Ectodermal cell (in vitro differentiated cells): ENCODE results near the gene CISTR.

Experiments
- H3K27ac ChIP-seq: 2 replicates; pipeline ENCODE4 v1.7.0; 2013; ENCODE audit warnings: mild to moderate bottlenecking, low read depth, low read length; ENCODE audit not compliant: insufficient read depth, poor library complexity, severe bottlenecking
- H3K27me3 ChIP-seq: 2 replicates; pipeline ENCODE4 v1.7.0; 2013; ENCODE audit warnings: mild to moderate bottlenecking, low read length; ENCODE audit not compliant: insufficient read depth, control insufficient read depth, poor library complexity, severe bottlenecking
- H3K36me3 ChIP-seq: one replicate; pipeline ENCODE4 v1.7.0; 2013; ENCODE audit warnings: low read length; ENCODE audit not compliant: control insufficient read depth, insufficient read depth
- H3K4me1 ChIP-seq: one replicate; pipeline ENCODE4 v1.7.0; 2013; ENCODE audit warnings: low read length; ENCODE audit not compliant: control insufficient read depth, insufficient read depth
- H3K4me3 ChIP-seq: 2 replicates; pipeline ENCODE4 v1.7.0; 2013; ENCODE audit warnings: low read depth, low read length, control low read depth; ENCODE audit not compliant: insufficient read depth
- H3K9me3 ChIP-seq: 2 replicates; pipeline ENCODE4 v1.7.0; 2013; ENCODE audit warnings: mild to moderate bottlenecking, low read length, moderate library complexity; ENCODE audit not compliant: control insufficient read depth
- WGBS, 2 experiments: methylation state at CpG; one replicate each; pipeline ENCODE4 v1.1.7; 2013; ENCODE audit warnings: missing lambda C conversion rate in 2 of 2; 5-methylcytosine and 5-hydroxymethylcytosine counted together

The CISTR gene

GRCh38 chr12:53706080-53706479 is 45.7 kb downstream of the CISTR start:
- H3K27me3 ChIP-seq: peaks cover 11% of the 10 kb centered on the region
- H3K9me3 ChIP-seq: no peaks in the 10 kb centered on the region
- no peaks in the 10 kb centered on the region for H3K36me3 ChIP-seq
- no peak overlapping the region for H3K4me3 ChIP-seq
- H3K27ac ChIP-seq: no peak overlapping the region
- H3K4me1 ChIP-seq: no peaks in the 10 kb centered on the region
- WGBS, 2 experiments: 87 to 88% methylated on average over 1 of the region's 1 CpG

- Histone ChIP-seq H3K27me3 (peaks cover 33% of the 10 kb centered on the region), H3K27ac (no peak overlapping the region), H3K4me1 (no peaks in the 10 kb centered on the region), H3K36me3 (no peaks in the 10 kb centered on the region), H3K4me3 (no peak overlapping the region), H3K9me3 (no peaks in the 10 kb centered on the region)
- WGBS, 2 experiments: 89 to 98% methylated on average over 4 of the region's 4 CpGs
Observed at GRCh38 chr12:53703756-53704155, 48.0 kb downstream of the CISTR start.

GRCh38 chr12:53701518-53702264 is 50.1 kb downstream of the CISTR start:
- Histone ChIP-seq H3K4me3 (no peak overlapping the region), H3K9me3 (no peaks in the 10 kb centered on the region), H3K36me3 (no peaks in the 10 kb centered on the region), H3K27me3 (peaks cover 52% of the 10 kb centered on the region), H3K27ac (no peak overlapping the region), H3K4me1 (peaks cover 3% of the 10 kb centered on the region)
- 4 to 6% methylated on average over 8 of the region's 8 CpGs for WGBS, 2 experiments

GRCh38 chr12:53700567-53700966 is 51.2 kb downstream of the CISTR start:
- Histone ChIP-seq H3K27ac (no peak overlapping the region), H3K36me3 (no peaks in the 10 kb centered on the region), H3K9me3 (no peaks in the 10 kb centered on the region), H3K4me3 (no peak overlapping the region), H3K27me3 (peaks cover 64% of the 10 kb centered on the region), H3K4me1 (peaks cover 9% of the 10 kb centered on the region)
- 69 to 80% methylated on average over 5 to 6 of the region's 6 CpGs for WGBS, 2 experiments

- Histone ChIP-seq H3K27ac (no peak overlapping the region), H3K4me3 (no peak overlapping the region), H3K4me1 (peaks cover 9% of the 10 kb centered on the region), H3K9me3 (no peaks in the 10 kb centered on the region), H3K27me3 (peaks cover 73% of the 10 kb centered on the region), H3K36me3 (no peaks in the 10 kb centered on the region)
- WGBS, 2 experiments: 80 to 85% methylated on average over 5 of the region's 5 CpGs
Observed at GRCh38 chr12:53699678-53700025, 52.1 kb downstream of the CISTR start.

GRCh38 chr12:53698948-53699677 is 52.7 kb downstream of the CISTR start:
- Histone ChIP-seq H3K36me3 (no peaks in the 10 kb centered on the region), H3K27ac (no peak overlapping the region), H3K9me3 (no peaks in the 10 kb centered on the region), H3K4me3 (no peak overlapping the region), H3K27me3 (peaks cover 78% of the 10 kb centered on the region), H3K4me1 (peaks cover 12% of the 10 kb centered on the region)
- 82 to 83% methylated on average over 1 to 3 of the region's 3 CpGs for WGBS, 2 experiments

- no peaks in the 10 kb centered on the region for H3K36me3 ChIP-seq
- H3K4me1 ChIP-seq: peaks cover 15% of the 10 kb centered on the region
- H3K27ac ChIP-seq: no peak overlapping the region
- no peaks in the 10 kb centered on the region for H3K9me3 ChIP-seq
- peaks cover 79% of the 10 kb centered on the region for H3K27me3 ChIP-seq
- H3K4me3 ChIP-seq: peak overlapping the region; percentile 25
- 40 to 43% methylated on average over 21 to 24 of the region's 24 CpGs for WGBS, 2 experiments
Observed at GRCh38 chr12:53696655-53697331, 55.0 kb downstream of the CISTR start.
